GM21423 (cell line): ENCODE results near the gene MYO1D.
"Not testable (repeated sequence)": the region's sequence is repeated elsewhere in the genome, so short reads cannot be mapped to it uniquely, and the experiment has no call there.

ENCODE experiments used
- ATAC-seq: cut with Tn5 transposase; IDR thresholded peaks from one replicate; pipeline ENCODE4 v1.9.1; 2021; ENCODE audit warnings: mild to moderate bottlenecking, moderate library complexity; ENCODE audit not compliant: unreplicated experiment

The MYO1D gene

DNA sequence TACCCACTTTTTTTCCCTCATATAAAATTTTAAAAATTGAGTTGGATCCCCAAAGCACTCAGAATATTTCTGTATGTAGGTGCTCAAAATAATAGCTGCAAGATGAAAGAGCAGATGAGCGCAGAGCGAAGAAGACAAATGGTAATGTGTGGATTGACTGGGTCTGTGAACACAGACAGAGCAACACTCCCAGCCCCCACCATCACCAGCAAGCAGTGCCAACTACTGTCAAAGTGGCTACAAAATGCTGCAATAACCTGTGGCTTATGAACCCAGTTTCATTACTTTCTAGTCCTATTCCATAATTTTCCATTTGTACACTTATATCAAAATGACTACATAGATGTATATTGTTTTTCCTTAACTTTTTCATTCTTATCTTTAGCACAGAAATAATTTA lies 137.2 kb downstream of the MYO1D start:
- ATAC-seq = no peak

DNA sequence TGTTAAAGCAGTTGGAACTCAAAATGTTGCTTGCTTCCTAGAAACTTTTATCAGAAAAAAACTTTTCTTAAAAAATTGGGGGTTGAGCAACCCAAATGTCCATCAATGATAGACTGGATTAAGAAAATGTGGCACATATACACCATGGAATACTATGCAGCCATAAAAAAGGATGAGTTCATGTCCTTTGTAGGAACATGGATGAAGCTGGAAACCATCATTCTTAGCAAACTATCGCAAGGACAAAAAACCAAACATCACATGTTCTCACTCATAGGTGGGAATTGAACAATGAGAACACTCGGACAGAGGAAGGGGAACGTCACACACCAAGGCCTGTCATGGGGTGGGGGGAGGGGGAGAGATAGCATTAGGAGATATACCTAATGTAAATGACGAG lies 137.8 kb downstream of the MYO1D start:
- ATAC-seq = not testable (repeated sequence)

DNA sequence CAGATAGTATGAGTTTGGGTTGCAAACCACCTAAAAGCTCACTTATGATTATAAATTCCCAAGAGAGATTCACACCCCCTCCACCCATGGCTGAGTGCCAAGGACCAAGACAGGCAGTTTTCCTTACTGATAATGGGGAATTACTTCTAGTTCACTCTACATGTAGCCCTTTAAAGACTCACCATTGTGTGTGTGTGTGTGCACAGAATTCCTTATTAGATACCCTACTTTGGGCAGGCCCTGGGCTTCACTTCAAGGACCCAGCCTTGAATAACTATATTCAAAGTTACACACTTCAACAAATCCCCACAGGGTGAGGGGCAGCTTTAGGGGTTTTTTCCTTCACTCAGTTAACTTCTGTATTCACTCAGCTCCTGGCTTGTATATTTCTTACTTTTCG lies 143.5 kb downstream of the MYO1D start:
- ATAC-seq = no peak

DNA sequence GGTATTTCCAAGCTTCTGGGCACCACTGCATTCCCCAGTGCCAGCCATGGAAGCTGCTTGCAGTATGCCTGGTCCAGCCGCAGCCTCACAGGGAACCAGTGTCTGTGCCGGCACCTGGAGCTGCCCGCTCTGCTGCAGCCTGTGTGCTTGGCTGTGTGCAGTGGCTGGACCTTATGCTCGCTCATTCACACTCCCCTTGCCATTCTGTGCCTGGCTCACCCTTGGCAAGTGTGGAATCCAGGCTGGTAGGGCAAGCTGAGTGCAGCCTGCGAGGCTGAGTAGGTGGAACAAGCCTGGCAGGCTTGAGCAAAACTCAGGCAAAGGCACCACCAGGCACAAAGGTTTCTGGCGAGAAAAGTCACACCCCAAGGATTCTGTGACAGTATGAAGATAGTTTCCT lies 144.0 kb downstream of the MYO1D start:
- ATAC-seq = no peak

- ATAC-seq = no peak
These were observed 144.7 kb downstream of the MYO1D start for GRCh38 chr17:32732296-32732642.

- no peak for ATAC-seq
These were observed 145.2 kb downstream of the MYO1D start for GRCh38 chr17:32731556-32732295.

DNA sequence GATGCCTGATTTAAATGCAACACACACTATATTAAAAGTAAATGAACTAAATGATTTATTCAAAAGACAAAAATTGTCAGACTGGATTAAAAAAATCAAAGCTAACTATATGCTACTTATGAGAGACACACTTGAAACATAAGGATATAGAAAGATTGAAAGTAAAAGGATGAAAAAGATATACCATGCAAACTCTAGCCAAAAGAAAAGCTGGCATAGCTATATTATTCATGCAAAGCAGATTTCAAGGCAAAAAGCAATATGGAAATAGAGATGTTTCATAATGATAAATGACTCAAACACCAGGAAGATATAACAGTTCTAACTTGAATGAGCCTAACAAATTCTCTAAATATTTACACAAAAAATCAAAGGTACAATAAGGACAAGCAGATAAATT lies 149.2 kb downstream of the MYO1D start:
- ATAC-seq = no peak

GRCh38 chr17:32725697-32726096 lies 151.2 kb downstream of the MYO1D start:
- no peak for ATAC-seq

- no peak for ATAC-seq
These were observed 153.5 kb downstream of the MYO1D start for GRCh38 chr17:32723310-32723955.

GRCh38 chr17:32722733-32723132 lies 154.2 kb downstream of the MYO1D start:
- ATAC-seq = no peak

GRCh38 chr17:32720671-32721070 lies 156.3 kb downstream of the MYO1D start:
- ATAC-seq = no peak

DNA sequence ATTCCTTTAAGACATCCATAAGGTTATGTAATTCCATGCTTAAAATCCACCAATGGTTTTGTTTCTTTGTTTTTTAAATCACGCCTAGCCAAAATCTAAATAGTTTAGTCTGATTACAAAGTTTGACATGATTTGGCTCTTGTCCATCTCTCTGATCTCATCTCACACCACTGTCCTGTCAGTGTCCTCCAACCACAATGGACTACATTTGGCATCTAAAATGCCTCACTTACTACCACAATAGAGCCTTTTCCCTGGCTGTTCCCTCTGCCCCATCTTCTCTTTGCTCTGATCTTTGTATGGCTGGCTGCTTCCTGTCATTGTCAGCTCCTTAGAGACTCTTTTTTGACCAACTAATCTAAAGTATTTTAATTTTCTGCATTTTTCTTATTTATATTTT lies 157.2 kb downstream of the MYO1D start:
- ATAC-seq = no peak

GRCh38 chr17:32714922-32715321 lies 162.0 kb downstream of the MYO1D start:
- not testable (repeated sequence) for ATAC-seq

DNA sequence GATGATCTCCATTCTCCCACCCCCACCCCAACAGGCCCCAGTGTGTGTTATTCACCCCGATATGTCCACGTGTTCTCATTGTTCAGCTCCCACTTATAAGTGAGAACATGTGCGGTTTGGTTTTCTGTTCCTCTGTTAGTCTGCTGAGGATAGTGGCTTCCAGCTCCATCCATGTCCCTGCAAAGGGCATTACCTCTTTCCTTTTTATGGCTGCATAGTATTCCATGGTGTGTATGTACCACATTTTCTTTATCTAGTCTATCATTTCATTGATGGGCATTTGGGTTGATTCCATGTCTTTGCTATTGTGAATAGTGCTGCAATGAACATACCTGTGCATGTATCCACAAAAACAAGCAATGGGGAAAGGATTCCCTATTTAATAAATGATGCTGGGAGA lies 162.7 kb downstream of the MYO1D start:
- ATAC-seq = not testable (repeated sequence)

- ATAC-seq = no peak
These were observed 163.8 kb downstream of the MYO1D start for GRCh38 chr17:32713081-32713480.

- ATAC-seq = no peak
These were observed 167.4 kb downstream of the MYO1D start for GRCh38 chr17:32709562-32709961.

- ATAC-seq = no peak
These were observed 175.1 kb downstream of the MYO1D start for GRCh38 chr17:32701871-32702270.

DNA sequence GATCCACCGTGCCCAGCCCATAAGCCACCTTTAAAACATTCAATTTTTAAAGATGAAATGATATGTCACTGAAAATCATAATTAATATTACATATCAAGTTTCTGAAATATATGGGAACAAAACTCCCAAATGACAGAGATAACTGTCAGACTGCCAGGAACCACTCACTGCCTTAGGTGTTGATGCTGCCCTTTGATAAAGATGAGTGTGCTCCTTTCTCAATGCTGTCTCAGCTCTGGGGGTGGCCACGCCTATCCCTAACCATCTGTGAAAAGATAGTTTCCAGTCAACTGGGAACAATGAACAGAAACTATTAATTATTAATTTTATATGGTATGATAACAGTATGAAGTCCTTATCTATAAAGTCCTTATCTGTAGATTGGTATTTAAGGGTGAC lies 177.7 kb downstream of the MYO1D start:
- ATAC-seq = no peak

- no peak for ATAC-seq
These were observed 178.9 kb downstream of the MYO1D start for GRCh38 chr17:32697728-32698625.

GRCh38 chr17:32696426-32696825 lies 180.5 kb downstream of the MYO1D start:
- ATAC-seq = no peak

DNA sequence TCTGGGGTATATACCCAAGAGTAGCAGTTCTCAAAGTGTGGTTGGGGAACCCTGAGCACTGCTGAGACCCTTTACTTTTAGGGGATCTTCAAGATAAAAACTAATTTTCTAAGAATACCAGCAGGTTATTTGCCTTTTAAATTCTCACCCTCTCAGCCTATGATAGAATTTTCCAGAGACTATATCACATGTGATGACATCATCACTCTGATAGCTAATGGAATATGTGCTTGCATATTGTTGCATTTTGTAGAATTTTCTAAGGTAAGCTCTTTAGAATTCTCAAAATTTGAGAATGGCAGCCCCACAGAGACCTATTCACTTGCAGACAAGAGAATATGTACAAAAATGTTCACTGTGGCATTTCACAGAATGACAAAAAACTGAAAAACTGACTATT lies 181.1 kb downstream of the MYO1D start:
- no peak for ATAC-seq
